Measurements from ENCODE around the gene SORCS2.
A peak's percentile ranks its signal among the peaks of the same experiment; 100 is the strongest.

The SORCS2 gene

DNA sequence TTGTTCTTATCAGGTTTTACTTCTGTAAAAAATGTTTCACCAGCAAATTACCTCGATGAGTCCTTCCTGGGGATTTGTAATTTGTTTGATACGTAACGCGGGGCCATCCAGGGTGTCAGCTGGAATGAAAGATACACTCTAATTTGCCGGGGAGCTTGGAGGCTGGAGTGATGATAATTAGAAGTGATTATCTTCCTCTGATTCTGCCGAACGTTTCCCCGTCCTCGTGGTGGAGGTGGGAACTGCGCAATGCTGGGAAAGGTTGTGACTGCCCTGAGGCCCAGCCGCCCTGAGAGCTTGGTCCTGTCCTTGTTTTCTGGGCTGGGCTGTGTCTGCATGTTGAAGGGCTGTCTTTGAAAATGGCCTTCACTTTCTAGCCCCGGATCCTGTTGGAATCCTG lies 48.0 kb downstream of the SORCS2 start:
- in situ Hi-C loops (cut with HindIII; ENCODE audit: low pct_ligation_motif_present, low sequenced_read_pairs), result no loop called here
- DNase-seq, result no peak
- TF ChIP-seq, protein P1, sequence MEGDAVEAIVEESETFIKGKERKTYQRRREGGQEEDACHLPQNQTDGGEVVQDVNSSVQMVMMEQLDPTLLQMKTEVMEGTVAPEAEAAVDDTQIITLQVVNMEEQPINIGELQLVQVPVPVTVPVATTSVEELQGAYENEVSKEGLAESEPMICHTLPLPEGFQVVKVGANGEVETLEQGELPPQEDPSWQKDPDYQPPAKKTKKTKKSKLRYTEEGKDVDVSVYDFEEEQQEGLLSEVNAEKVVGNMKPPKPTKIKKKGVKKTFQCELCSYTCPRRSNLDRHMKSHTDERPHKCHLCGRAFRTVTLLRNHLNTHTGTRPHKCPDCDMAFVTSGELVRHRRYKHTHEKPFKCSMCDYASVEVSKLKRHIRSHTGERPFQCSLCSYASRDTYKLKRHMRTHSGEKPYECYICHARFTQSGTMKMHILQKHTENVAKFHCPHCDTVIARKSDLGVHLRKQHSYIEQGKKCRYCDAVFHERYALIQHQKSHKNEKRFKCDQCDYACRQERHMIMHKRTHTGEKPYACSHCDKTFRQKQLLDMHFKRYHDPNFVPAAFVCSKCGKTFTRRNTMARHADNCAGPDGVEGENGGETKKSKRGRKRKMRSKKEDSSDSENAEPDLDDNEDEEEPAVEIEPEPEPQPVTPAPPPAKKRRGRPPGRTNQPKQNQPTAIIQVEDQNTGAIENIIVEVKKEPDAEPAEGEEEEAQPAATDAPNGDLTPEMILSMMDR (IDR thresholded peaks at IDR 0.05; ENCODE audit: low read depth, low read length, missing control alignments), result peak; percentile 32
- no peak overlapping the region for H3K27ac ChIP-seq
- H3K4me3 ChIP-seq (ENCODE audit: low read depth, low read length), result no peak overlapping the region
- no peaks in the 10 kb centered on the region for H3K36me3 ChIP-seq (replicated peaks)
- no peaks in the 10 kb centered on the region for H3K27me3 ChIP-seq (replicated peaks)

DNA sequence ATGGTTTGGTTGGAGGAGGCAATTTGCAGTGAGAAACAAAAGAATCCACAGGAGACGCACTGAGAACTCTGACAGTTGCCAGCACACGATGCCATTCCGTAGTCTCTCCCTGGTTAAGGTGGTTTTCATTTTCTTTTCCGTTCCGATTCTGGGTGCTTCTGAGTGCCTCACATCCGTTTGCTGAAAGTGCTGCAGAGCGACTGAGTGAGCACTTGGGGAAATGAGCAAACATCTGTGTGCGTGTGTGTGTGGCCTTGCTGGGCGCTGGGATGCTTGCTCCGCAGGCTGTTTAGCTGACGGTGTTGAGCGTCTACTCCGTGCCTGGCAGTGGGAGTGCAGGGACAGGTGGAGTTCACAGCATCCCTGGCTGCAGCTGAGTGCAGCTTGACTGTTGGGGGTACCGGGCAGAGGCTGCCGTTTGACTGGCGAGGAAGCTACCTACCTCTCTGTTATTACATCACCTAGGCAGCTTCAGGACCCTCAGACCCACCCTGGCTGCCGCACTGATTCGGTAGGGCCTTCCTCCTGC lies 49.3 kb downstream of the SORCS2 start:
- H3K36me3 ChIP-seq (replicated peaks), result no peaks in the 10 kb centered on the region
- in situ Hi-C loops (cut with HindIII; ENCODE audit: low pct_ligation_motif_present, low sequenced_read_pairs), result no loop called here
- TF ChIP-seq, protein P1 (IDR thresholded peaks at IDR 0.05; ENCODE audit: low read depth, low read length, missing control alignments), result no peak
- no peak overlapping the region for H3K27ac ChIP-seq
- no peak for DNase-seq
- H3K4me3 ChIP-seq (ENCODE audit: low read depth, low read length), result no peak overlapping the region
- no peaks in the 10 kb centered on the region for H3K27me3 ChIP-seq (replicated peaks)

DNA sequence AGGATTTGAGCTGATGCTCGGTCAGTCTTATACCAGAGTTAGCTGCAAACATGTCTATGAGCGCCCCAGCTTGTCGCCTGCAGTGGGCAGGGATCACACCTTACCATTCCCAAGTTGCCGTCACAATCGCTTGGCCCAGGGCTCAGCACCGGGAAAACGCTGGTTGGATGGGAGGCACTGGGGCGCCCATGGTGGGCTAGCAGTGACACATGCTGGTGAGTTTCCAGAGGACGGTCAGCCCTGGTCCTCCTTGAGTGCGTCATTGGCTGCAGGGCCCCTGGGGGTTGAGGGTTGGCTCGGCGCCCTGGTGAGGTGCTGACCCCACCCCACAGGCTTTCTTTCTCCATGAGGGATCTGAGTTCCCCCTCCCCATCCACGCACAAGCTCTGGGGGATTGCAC lies 50.4 kb downstream of the SORCS2 start:
- in situ Hi-C loops (cut with HindIII; ENCODE audit: low pct_ligation_motif_present, low sequenced_read_pairs), result no loop called here
- no peaks in the 10 kb centered on the region for H3K36me3 ChIP-seq (replicated peaks)
- TF ChIP-seq, protein P1 (IDR thresholded peaks at IDR 0.05; ENCODE audit: low read depth, low read length, missing control alignments), result no peak
- DNase-seq, result no peak
- no peaks in the 10 kb centered on the region for H3K27me3 ChIP-seq (replicated peaks)
- no peak overlapping the region for H3K27ac ChIP-seq
- H3K4me3 ChIP-seq (ENCODE audit: low read depth, low read length), result no peak overlapping the region

DNA sequence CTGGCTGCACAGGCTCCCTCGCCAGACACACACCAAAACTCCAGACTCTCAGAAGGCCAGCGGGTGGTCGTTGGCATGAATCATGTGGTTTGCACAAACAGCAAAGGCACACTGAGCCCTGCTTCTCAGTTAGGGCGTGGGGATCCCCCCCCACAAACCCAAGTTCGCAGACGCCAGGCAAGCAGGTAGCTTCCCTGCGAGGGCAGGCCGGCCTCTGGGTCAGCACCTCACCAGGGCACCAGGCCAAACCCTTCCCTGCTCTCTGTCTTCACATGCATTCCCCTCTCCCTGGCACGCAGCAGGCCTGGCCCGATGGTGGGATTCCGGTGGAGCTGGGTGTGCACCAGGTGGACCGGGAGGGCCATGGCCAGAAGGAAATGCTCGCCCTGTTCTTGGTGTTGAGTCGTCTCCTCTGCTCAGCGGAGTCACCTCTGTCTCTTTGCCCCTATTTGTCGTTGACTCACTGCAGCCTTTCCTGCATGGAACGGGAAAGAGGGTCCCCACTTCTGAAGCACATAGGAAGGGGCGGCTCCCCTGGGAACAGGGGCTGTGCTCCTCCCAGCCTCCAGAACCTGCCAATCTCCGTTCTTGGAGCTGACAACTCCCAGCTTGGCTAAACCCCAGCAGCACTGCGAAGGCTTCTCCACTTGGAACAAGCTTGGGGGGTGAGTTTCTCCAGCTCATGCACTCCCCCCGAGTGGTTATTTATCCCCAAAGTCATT lies 51.4 kb downstream of the SORCS2 start:
- Histone ChIP-seq H3K4me3 (ENCODE audit: low read depth, low read length) (no peak overlapping the region), H3K27ac (no peak overlapping the region), H3K36me3 (replicated peaks) (no peaks in the 10 kb centered on the region), H3K27me3 (replicated peaks) (no peaks in the 10 kb centered on the region)
- in situ Hi-C loops (cut with HindIII; ENCODE audit: low pct_ligation_motif_present, low sequenced_read_pairs), result no loop called here
- DNase-seq, result no peak
- TF ChIP-seq, protein P1 (IDR thresholded peaks at IDR 0.05; ENCODE audit: low read depth, low read length, missing control alignments), result no peak

DNA sequence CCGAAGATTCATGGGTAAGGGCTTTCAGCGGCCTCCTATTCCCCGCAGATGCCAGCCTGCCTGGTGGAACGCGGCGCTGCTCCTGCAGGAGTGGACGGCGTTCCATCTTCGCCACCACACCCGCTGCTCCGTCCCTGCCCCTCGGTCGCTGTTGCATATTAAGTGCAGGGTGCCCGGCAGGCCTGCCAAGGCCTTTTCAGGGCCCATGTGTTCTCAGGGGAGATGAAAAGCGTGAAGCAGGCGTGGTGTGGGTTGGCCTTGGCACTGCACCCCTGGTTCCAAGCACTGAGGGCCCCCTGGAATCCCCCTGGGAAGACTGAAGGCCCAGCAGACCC lies 52.0 kb downstream of the SORCS2 start:
- no peaks in the 10 kb centered on the region for H3K36me3 ChIP-seq (replicated peaks)
- in situ Hi-C loops (cut with HindIII; ENCODE audit: low pct_ligation_motif_present, low sequenced_read_pairs), result no loop called here
- TF ChIP-seq, protein P1 (IDR thresholded peaks at IDR 0.05; ENCODE audit: low read depth, low read length, missing control alignments), result no peak
- H3K27ac ChIP-seq, result no peak overlapping the region
- H3K27me3 ChIP-seq (replicated peaks), result no peaks in the 10 kb centered on the region
- DNase-seq, result no peak
- H3K4me3 ChIP-seq (ENCODE audit: low read depth, low read length), result no peak overlapping the region

All from brain microvascular endothelial cell (primary cell).